ENCODE results near the gene CCN5.
A peak's percentile ranks its signal among the peaks of the same experiment; 100 is the strongest.

Gene CCN5

DNA sequence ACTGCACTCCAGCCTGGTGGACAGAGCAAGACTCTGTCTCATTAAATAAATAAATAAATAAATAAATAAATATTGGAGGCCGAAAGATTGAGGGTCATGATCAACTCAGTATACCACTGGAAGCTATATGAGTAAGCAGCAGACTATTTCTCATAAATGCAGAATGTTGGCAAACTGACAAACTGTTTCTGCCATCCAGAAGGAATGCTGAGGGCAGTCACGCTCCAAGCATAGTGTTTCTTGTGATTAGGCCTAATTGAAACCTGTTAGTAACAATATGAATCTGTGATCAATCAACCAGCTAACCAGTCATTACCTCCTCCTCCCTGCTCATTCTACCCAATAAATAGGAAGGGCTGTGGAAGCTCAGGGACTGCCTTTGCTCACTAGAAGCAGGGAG lies 15.3 kb downstream of the CCN5 start:
- DNase-seq (ENCODE audit: low read depth): no peak
- TF ChIP-seq, protein P1, sequence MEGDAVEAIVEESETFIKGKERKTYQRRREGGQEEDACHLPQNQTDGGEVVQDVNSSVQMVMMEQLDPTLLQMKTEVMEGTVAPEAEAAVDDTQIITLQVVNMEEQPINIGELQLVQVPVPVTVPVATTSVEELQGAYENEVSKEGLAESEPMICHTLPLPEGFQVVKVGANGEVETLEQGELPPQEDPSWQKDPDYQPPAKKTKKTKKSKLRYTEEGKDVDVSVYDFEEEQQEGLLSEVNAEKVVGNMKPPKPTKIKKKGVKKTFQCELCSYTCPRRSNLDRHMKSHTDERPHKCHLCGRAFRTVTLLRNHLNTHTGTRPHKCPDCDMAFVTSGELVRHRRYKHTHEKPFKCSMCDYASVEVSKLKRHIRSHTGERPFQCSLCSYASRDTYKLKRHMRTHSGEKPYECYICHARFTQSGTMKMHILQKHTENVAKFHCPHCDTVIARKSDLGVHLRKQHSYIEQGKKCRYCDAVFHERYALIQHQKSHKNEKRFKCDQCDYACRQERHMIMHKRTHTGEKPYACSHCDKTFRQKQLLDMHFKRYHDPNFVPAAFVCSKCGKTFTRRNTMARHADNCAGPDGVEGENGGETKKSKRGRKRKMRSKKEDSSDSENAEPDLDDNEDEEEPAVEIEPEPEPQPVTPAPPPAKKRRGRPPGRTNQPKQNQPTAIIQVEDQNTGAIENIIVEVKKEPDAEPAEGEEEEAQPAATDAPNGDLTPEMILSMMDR (IDR thresholded peaks at IDR 0.05; ENCODE audit: insufficient read depth, low read depth, low read length, missing control alignments): no peak
- H3K4me3 ChIP-seq (ENCODE audit: low read depth, low read length): no peak overlapping the region

DNA sequence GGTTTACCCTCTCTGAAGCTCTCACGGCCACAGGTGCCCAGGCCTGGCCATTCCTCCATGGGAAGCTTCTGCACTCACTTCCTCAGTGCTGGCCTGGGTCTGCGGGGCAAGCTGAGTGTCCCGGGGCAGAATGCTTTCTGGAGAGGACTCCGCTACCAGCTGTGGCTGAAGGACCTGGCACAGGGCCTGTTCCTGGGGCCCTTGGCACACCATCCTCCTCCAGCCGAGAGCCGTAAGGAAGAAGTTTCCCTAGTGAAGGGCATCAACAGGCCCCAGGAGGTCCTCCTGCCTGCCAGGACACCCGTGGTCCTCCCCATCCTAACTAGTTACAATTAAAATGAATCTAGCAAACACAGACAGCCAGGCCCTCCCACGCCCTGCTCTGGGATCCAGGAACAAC lies 16.5 kb downstream of the CCN5 start:
- no peak overlapping the region for H3K4me3 ChIP-seq (ENCODE audit: low read depth, low read length)
- TF ChIP-seq, protein P1 (IDR thresholded peaks at IDR 0.05; ENCODE audit: insufficient read depth, low read depth, low read length, missing control alignments): no peak
- no peak for DNase-seq (ENCODE audit: low read depth)

DNA sequence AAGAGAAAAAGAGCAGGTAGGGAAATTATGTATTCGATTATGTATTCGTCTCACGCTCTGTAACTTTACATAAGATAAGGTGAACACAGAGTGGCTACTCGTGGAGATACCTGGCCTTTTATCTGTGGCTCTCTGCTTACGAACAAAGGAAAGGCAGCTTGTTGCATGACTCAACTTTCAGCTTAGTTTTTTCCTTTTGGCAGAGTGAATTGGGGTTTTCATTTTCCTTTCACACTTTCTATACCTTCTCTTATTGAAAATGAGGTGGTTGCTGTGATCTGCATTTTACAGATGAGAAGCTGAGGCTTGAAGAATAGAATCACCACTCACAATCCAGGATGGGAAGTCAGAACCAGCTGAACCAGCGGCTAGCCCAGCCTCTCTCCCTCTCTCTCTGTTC lies 17.2 kb downstream of the CCN5 start:
- TF ChIP-seq, protein P1 (IDR thresholded peaks at IDR 0.05; ENCODE audit: insufficient read depth, low read depth, low read length, missing control alignments): no peak
- no peak overlapping the region for H3K4me3 ChIP-seq (ENCODE audit: low read depth, low read length)
- DNase-seq (ENCODE audit: low read depth): peak; percentile 47

DNA sequence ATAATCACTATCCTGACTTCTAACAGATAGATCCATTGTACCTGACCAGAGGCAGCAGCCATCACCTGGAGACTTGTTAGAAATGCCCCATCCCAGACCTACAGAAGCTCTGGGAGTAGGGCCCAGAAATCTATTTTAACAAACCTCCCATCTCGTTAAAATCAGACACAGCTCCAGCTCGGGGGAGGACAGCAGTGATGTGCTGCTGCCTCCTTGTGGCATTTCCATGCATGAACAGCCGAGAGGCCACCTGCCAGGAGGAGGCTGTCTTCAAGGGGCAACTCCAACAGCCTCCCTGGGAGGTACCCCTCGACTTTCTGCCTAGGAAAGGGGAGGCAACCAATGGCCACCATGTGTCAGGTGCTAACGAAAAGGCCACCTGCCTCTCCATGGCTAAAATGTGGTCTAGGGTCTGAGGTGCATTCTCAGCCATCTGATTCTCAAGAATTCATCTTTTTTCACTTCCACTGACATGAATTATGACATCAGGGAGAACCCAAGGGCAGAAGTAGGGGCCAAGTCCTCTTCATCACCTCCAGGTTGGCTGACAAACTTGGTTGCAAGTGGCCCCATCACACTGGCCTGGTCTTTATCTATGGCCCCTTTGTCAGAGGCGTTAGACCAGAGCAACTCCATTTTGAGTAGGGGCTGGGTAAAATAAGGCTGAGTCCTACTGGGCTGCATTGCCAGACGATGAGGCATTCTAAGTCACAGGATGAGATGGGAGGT lies 18.3 kb downstream of the CCN5 start:
- TF ChIP-seq, protein P1 (IDR thresholded peaks at IDR 0.05; ENCODE audit: insufficient read depth, low read depth, low read length, missing control alignments): peak; percentile 91
- peak; percentile 76 for DNase-seq (ENCODE audit: low read depth)
- H3K4me3 ChIP-seq (ENCODE audit: low read depth, low read length): no peak overlapping the region

DNA sequence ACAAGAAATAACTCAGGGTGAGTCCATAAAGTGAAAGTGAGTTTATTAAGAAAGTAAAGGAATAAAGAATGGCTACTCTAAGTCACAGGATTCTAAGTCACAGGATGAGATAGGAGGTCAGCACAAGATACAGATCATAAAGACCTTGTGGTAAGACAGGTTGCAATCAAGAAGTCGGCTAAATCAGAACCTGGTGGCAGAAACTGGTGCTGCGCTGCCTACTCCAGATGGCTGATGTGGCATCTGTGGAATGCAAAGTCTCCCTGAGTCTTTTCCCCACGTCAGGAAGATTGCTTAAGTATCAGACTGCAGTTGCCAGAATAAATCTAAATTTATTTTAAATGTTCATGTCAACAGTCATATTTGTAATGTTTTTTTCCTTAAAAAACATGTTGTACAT lies 19.8 kb downstream of the CCN5 start:
- H3K4me3 ChIP-seq (ENCODE audit: low read depth, low read length): no peak overlapping the region
- no peak for DNase-seq (ENCODE audit: low read depth)
- TF ChIP-seq, protein P1 (IDR thresholded peaks at IDR 0.05; ENCODE audit: insufficient read depth, low read depth, low read length, missing control alignments): no peak

DNA sequence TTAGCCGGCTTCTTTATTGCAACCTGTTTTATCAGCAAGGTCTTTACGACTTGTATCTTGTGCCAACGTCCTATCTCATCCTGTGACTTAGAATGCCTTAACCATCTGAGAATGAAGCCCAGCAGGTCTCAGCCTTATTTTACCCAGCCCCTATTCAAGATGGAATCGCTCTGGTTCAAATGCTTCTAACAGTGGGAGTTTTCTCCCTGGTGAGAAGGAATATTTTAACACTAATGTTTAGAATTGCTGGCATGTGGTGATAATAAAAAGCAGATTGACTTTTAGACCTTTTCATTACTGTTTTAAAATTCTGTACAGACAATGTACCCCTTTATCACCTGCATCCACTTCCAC lies 20.6 kb downstream of the CCN5 start:
- TF ChIP-seq, protein P1 (IDR thresholded peaks at IDR 0.05; ENCODE audit: insufficient read depth, low read depth, low read length, missing control alignments): no peak
- H3K4me3 ChIP-seq (ENCODE audit: low read depth, low read length): no peak overlapping the region
- no peak for DNase-seq (ENCODE audit: low read depth)

All from GM12865 (cell line).